HepG2 (cell line): ENCODE data around the gene SEMG1. TPM values are rescaled to one million over a fixed set of nuclear protein-coding genes. Genes with fewer than 3 reads are reported as not detected.

Experiments used
- ATAC-seq: fragments of 200-7000 bp; cut with Tn5 transposase; 3 replicates; pipeline ENCODE4 v1.9.1; 2020; ENCODE audit warnings: mild to moderate bottlenecking, moderate library complexity
- Bru-seq: library from RNA; stranded (reverse); fragments of 400-500 nt; gene quantifications from one replicate; lab custom pipeline; 2021; lab: Mats Ljungman, UMichigan
- BruChase-seq, 2 experiments: library from RNA; stranded (reverse); fragments of 400-500 nt; gene quantifications; one replicate each; lab custom pipeline; 2021; lab: Mats Ljungman, UMichigan
- BruUV-seq: library from RNA; stranded (reverse); fragments of 400-500 nt; replicated peaks from 2 replicates; lab custom pipeline; 2021; lab: Mats Ljungman, UMichigan
- CTCF ChIA-PET: fragments of 300-600 bp; formaldehyde crosslinking; extraction: SDS; loops from one replicate; lab custom pipeline; 2021; ENCODE audit warnings: low total read pairs, inconsistent platforms, low intra/inter-chr PET ratio; lab: Yijun Ruan, JAX
- POLR2A ChIA-PET: fragments of 350-600 bp; sonication (Branson Sonifier 250); formaldehyde crosslinking; loops from one replicate; lab custom pipeline; 2020; ENCODE audit warnings: antibody characterized with exemption, inconsistent platforms; lab: Yijun Ruan, JAX
- DNase-seq: peaks from one replicate; pipeline ENCODE4 v3.0.0-alpha.2; 2015; ENCODE audit warnings: low spot score
- FAIRE-seq: peaks from 3 replicates; lab custom pipeline; 2011; peaks lifted over from hg19 to GRCh38; lab: Jason Lieb, UNC
- H2AFZ ChIP-seq: one replicate; pipeline ENCODE4 v1.6.1; 2011; ENCODE audit warnings: low read length, inconsistent platforms
- H3K27ac ChIP-seq: fragments of 300-600 bp; 3 replicates; pipeline ENCODE4 v1.8.0; 2011; ENCODE audit warnings: mixed run types, mild to moderate bottlenecking, mixed read lengths, low read length, inconsistent platforms; ENCODE audit not compliant: insufficient read depth; ENCODE audit errors: extremely low read length
- H3K27me3 ChIP-seq, 2 experiments: fragments of 200-600 bp in 1 of 2; 2 replicates in 1 of 2; 3 replicates in 1 of 2; pipeline versions ENCODE4 v1.6.0 to v1.8.0; 2011; ENCODE audit warnings: low read length in 2 of 2, mild to moderate bottlenecking in 2 of 2, moderate library complexity in 2 of 2, inconsistent platforms in 1 of 2; ENCODE audit not compliant: insufficient read depth in 2 of 2, control insufficient read depth in 1 of 2
- H3K36me3 ChIP-seq, 2 experiments: fragments of 200-600 bp in 1 of 2; replicated peaks in 1 of 2; 2 replicates in 1 of 2; 3 replicates in 1 of 2; pipeline versions ENCODE4 v1.5.1 to v1.8.0; 2011; ENCODE audit warnings: low read length in 2 of 2, inconsistent platforms in 1 of 2; ENCODE audit not compliant: insufficient read depth in 2 of 2, control insufficient read depth in 1 of 2
- H3K4me1 ChIP-seq: 2 replicates; pipeline ENCODE4 v1.5.1; 2012; ENCODE audit warnings: low read length, inconsistent platforms; ENCODE audit not compliant: insufficient read depth
- H3K4me2 ChIP-seq: 2 replicates; pipeline ENCODE4 v1.6.0; 2011; ENCODE audit warnings: low read depth, low read length, inconsistent platforms
- H3K4me3 ChIP-seq, 3 experiments: fragments of 200-600 bp in 1 of 3; sonication (generic), shearing (Covaris generic) in 1 of 3; replicated peaks in 1 of 3; 2 replicates each; pipeline ENCODE4 v1.5.1; 2011 to 2016; ENCODE audit warnings: low read length in 3 of 3, inconsistent platforms in 2 of 3, low read depth in 2 of 3, mild to moderate bottlenecking in 2 of 3, control low read depth in 1 of 3, mixed read lengths in 1 of 3; ENCODE audit not compliant: insufficient read depth in 1 of 3
- H3K79me2 ChIP-seq: one replicate; pipeline ENCODE4 v1.6.1; 2011; ENCODE audit warnings: low read length, inconsistent platforms; ENCODE audit not compliant: insufficient read depth
- H3K9ac ChIP-seq: 2 replicates; pipeline ENCODE4 v1.6.0; 2011; ENCODE audit warnings: mild to moderate bottlenecking, low read depth, low read length, inconsistent platforms; ENCODE audit not compliant: insufficient read depth
- H3K9me3 ChIP-seq: 2 replicates; pipeline ENCODE4 v1.5.1; 2012; ENCODE audit warnings: mild to moderate bottlenecking, low read length
- H4K20me1 ChIP-seq: 2 replicates; pipeline ENCODE4 v1.6.0; 2011; ENCODE audit warnings: inconsistent platforms, mild to moderate bottlenecking, low read length, moderate library complexity; ENCODE audit not compliant: insufficient read depth
- AGO1 ChIP-seq: fragments of 200-400 bp; formaldehyde crosslinking; IDR thresholded peaks from 2 replicates; pipeline ENCODE4 v1.6.1; 2017; ENCODE audit warnings: mild to moderate bottlenecking, low read depth, low read length, moderate library complexity; ENCODE audit not compliant: poor library complexity, severe bottlenecking
- ARNT ChIP-seq: fragments of 450-650 bp; IDR thresholded peaks from 2 replicates; pipeline ENCODE4 v1.6.1; 2017
- MAF1 ChIP-seq: sonication (generic); formaldehyde crosslinking; IDR thresholded peaks from 2 replicates; pipeline ENCODE4 v1.5.0; 2020; ENCODE audit warnings: missing genetic modification reagents, borderline replicate concordance
- NCOA1 ChIP-seq: sonication (generic); formaldehyde crosslinking; IDR thresholded peaks from 2 replicates; pipeline ENCODE4 v1.9.0; 2021; ENCODE audit warnings: missing genetic modification reagents
- PHB2 ChIP-seq: fragments of 450-650 bp; IDR thresholded peaks from 2 replicates; pipeline ENCODE4 v1.6.1; 2018; ENCODE audit not compliant: partially characterized antibody
- TCF7 ChIP-seq: sonication (generic); IDR thresholded peaks from 2 replicates; pipeline ENCODE4 v1.6.1; 2016; ENCODE audit warnings: antibody characterized with exemption, low read depth
- TRIM24 ChIP-seq: sonication (generic); formaldehyde crosslinking; IDR thresholded peaks from 2 replicates; pipeline ENCODE4 v1.8.0; 2022; ENCODE audit warnings: mild to moderate bottlenecking, missing genetic modification reagents
- ZBTB14 ChIP-seq: sonication (generic); formaldehyde crosslinking; IDR thresholded peaks from 2 replicates; pipeline ENCODE4 v1.4.0; 2020; ENCODE audit warnings: missing genetic modification reagents
- ZBTB2 ChIP-seq: sonication (generic); formaldehyde crosslinking; IDR thresholded peaks from 2 replicates; pipeline ENCODE4 v1.8.0; 2022; ENCODE audit warnings: low read depth, missing genetic modification reagents
- ZNF329 ChIP-seq: sonication (generic); formaldehyde crosslinking; IDR thresholded peaks from 2 replicates; pipeline ENCODE4 v1.9.0; 2021; ENCODE audit warnings: low read depth, mild to moderate bottlenecking, missing genetic modification reagents
- ZNF496 ChIP-seq: sonication (generic); formaldehyde crosslinking; IDR thresholded peaks from 2 replicates; pipeline ENCODE4 v1.8.1; 2023; ENCODE audit warnings: mild to moderate bottlenecking, moderate library complexity, missing genetic modification reagents; ENCODE audit not compliant: insufficient replicate concordance
- WGBS: methylation state at CpG from one replicate; pipeline ENCODE4 v1.1.6; 2017; ENCODE audit warnings: low lambda C conversion rate; 5-methylcytosine and 5-hydroxymethylcytosine counted together
- in situ Hi-C: cut with HindIII; loops from 2 replicates; pipeline ENCODE4 v1.10.0; 2017; ENCODE audit warnings: low pct_unique_long_range_greater_than_20kb; ENCODE audit not compliant: extremely low pct_ligation_motif_present
- intact Hi-C: fragments of 100-400 bp; cut with micrococcal nuclease; formaldehyde crosslinking; loops from one replicate; pipeline ENCODE4 v1.10.0; 2022; ENCODE audit not compliant: unreplicated experiment
- long read RNA-seq, 2 experiments: library from RNA in 1 of 2; library from polyadenylated mRNA in 1 of 2; stranded (forward) in 1 of 2; unstranded in 1 of 2; transcript quantifications; one replicate each; pipeline ENCODE4 v2.0.0, GENCODE V29; 2019 to 2022
- polyA minus RNA-seq, 3 experiments: library from RNA; depleted of rRNA, polyadenylated mRNA; stranded (reverse); fragments of >200 nt; gene quantifications; 2 replicates each; pipeline ENCODE4 v1.2.3, GENCODE V29; 2011; ENCODE audit warnings: low replicate concordance in 1 of 3
- polyA plus RNA-seq, 8 experiments: library from polyadenylated mRNA; depleted of rRNA in 3 of 8; stranded (reverse) in 7 of 8; unstranded in 1 of 8; fragments of >200 nt; fragmentation: Illumina TruSeq in 4 of 8; extraction: Trizol in 4 of 8; gene quantifications; 2 replicates each; pipeline versions ENCODE4 v1.2.1 to v1.2.3, GENCODE V29; 2011 to 2016; ENCODE audit warnings: low read depth in 4 of 8, missing spikeins in 1 of 8, mixed read lengths in 1 of 8; ENCODE audit not compliant: insufficient read depth in 1 of 8
- total RNA-seq, 5 experiments: library from RNA; depleted of rRNA; stranded (reverse); fragments of >200 nt; fragmentation: Illumina TruSeq; extraction: Trizol; gene quantifications; 2 replicates each; pipeline ENCODE4 v1.2.3, GENCODE V29; 2016; ENCODE audit warnings: low read depth in 1 of 5
- TF ChIP-seq, protein P1 (sequence below): sonication (generic); formaldehyde crosslinking; conservative IDR thresholded peaks from 2 replicates; pipeline ENCODE4 v1.8.0; 2022; ENCODE audit warnings: low read depth, missing genetic modification reagents

SEMG1 gene
- not detected in 2 replicates for total RNA-seq (2016; rRNA removed; fragmentation: Illumina TruSeq; extraction: Trizol)
- not detected in 2 replicates for total RNA-seq (2016; cell fraction: cytosol; rRNA removed; fragmentation: Illumina TruSeq; extraction: Trizol; ENCODE audit: low read depth)
- total RNA-seq (2016; cell fraction: insoluble cytoplasmic fraction; rRNA removed; fragmentation: Illumina TruSeq; extraction: Trizol) = not detected in 2 replicates
- total RNA-seq (2016; cell fraction: membrane; rRNA removed; fragmentation: Illumina TruSeq; extraction: Trizol) = not detected in 2 replicates
- total RNA-seq (2016; cell fraction: nucleus; rRNA removed; fragmentation: Illumina TruSeq; extraction: Trizol) = not detected in 2 replicates
- not detected in 2 replicates for polyA plus RNA-seq (2011; rRNA removed)
- polyA plus RNA-seq (2011; cell fraction: cytosol; rRNA removed) = not detected in 2 replicates
- polyA plus RNA-seq (2011; cell fraction: nucleus; rRNA removed) = not detected in 2 replicates
- polyA plus RNA-seq (2012) = not detected in 2 replicates
- polyA plus RNA-seq (2016; cell fraction: cytosol; fragmentation: Illumina TruSeq; extraction: Trizol; ENCODE audit: low read depth) = not detected in 2 replicates
- not detected in 2 replicates for polyA plus RNA-seq (2016; cell fraction: insoluble cytoplasmic fraction; fragmentation: Illumina TruSeq; extraction: Trizol; ENCODE audit: low read depth)
- polyA plus RNA-seq (2016; cell fraction: membrane; fragmentation: Illumina TruSeq; extraction: Trizol; ENCODE audit: low read depth) = not detected in 2 replicates
- not detected in 2 replicates for polyA plus RNA-seq (2016; cell fraction: nucleus; fragmentation: Illumina TruSeq; extraction: Trizol; ENCODE audit: insufficient read depth, low read depth)
- polyA minus RNA-seq (2011; rRNA and poly(A)+ RNA removed; ENCODE audit: low replicate concordance) = not detected in 2 replicates
- polyA minus RNA-seq (2011; cell fraction: cytosol; rRNA and poly(A)+ RNA removed) = not detected in 2 replicates
- polyA minus RNA-seq (2011; cell fraction: nucleus; rRNA and poly(A)+ RNA removed) = not detected in 2 replicates
- Bru-seq, nascent RNA = not detected
- BruChase-seq, experiment 1, labeled RNA remaining after a 6-hour chase = not detected
- BruChase-seq, experiment 2, labeled RNA remaining after a 2-hour chase = not detected
- long read RNA-seq, experiment 1 = 0 reads
- long read RNA-seq, experiment 2 = 0 reads

- no TSS peak for BruUV-seq
- ChIA-PET CTCF (no interaction called here), POLR2A (no interaction called here)
- no peak for DNase-seq
- no peak within 1 kb of the TSS for H3K4me3 ChIP-seq
- H3K79me2 ChIP-seq = no peaks in the 10 kb centered on the region
- no peaks in the 10 kb centered on the region for H3K9me3 ChIP-seq
- in situ Hi-C loops = no loop called here
- 4% methylated on average over 1 of the region's 1 CpG for WGBS
- H3K27ac ChIP-seq = no peak within 1 kb of the TSS
- 0 out of 5 replicates have a peak, but pooled peaks cover 0 to 6% of the 10 kb centered on the region in 2 experiments for H3K27me3 ChIP-seq
- H2AFZ ChIP-seq = no peak within 1 kb of the TSS
- no peak for FAIRE-seq
- intact Hi-C loops = no loop called here
- H3K4me2 ChIP-seq = no peak within 1 kb of the TSS
- H3K4me1 ChIP-seq = no peaks in the 10 kb centered on the region
- no peaks in the 10 kb centered on the region for H4K20me1 ChIP-seq
- no peak for ATAC-seq
- H3K9ac ChIP-seq = no peak within 1 kb of the TSS
- H3K36me3 ChIP-seq = no peaks in the 10 kb centered on the region
- TF ChIP-seq ARNT (no peak), ZNF496 (CRISPR knock-in tag) (no peak), ZBTB2 (CRISPR knock-in tag) (no peak), ZNF329 (CRISPR knock-in tag) (no peak), NCOA1 (no peak), PHB2 (no peak), AGO1 (no peak), TCF7 (no peak), ZBTB14 (no peak), MAF1 (CRISPR knock-in tag) (no peak), TRIM24 (CRISPR knock-in tag) (no peak)
- TF ChIP-seq, protein P1, sequence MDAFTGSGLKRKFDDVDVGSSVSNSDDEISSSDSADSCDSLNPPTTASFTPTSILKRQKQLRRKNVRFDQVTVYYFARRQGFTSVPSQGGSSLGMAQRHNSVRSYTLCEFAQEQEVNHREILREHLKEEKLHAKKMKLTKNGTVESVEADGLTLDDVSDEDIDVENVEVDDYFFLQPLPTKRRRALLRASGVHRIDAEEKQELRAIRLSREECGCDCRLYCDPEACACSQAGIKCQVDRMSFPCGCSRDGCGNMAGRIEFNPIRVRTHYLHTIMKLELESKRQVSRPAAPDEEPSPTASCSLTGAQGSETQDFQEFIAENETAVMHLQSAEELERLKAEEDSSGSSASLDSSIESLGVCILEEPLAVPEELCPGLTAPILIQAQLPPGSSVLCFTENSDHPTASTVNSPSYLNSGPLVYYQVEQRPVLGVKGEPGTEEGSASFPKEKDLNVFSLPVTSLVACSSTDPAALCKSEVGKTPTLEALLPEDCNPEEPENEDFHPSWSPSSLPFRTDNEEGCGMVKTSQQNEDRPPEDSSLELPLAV (CRISPR knock-in tag) = no peak
Measured at GRCh38 chr20:45206725-45207124, at the start of gene SEMG1. Gene SEMG1, plus strand, starts transcription at chr20:45207033. Its CDS starts 21 bp downstream, at chr20:45207054.
